ENCODE measurements around the gene LSAMP.
"Not testable (repeated sequence)": the region's sequence is repeated elsewhere in the genome, so short reads cannot be mapped to it uniquely, and the experiment has no call there.

Gene LSAMP

DNA sequence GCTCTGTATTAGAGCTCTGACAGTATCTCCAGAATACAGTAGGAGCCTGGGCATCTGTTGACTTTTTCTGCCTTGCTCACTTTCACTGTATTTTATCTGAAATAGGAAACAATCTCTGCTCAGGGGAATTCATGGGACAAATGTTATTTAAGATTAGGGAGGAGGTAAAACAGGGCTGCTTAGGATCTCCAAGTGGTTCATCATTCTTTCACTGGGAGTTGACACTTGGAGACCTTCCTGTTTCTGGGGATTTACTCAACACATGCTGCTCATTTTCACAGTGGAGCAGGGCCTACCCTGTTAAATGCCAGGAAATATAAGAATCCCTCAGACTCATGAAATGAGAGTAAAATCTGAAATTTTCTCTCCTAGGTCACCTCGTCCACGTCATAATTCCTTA lies 636.5 kb downstream of the LSAMP start:
- no peak for DNase-seq (ENCODE audit: low read depth in 1 of 2, low spot score in 1 of 2)

- no peak for DNase-seq (ENCODE audit: low read depth in 1 of 2, low spot score in 1 of 2)
Measured at GRCh38 chr3:115808244-115808643, 637.0 kb downstream of the LSAMP start.

DNA sequence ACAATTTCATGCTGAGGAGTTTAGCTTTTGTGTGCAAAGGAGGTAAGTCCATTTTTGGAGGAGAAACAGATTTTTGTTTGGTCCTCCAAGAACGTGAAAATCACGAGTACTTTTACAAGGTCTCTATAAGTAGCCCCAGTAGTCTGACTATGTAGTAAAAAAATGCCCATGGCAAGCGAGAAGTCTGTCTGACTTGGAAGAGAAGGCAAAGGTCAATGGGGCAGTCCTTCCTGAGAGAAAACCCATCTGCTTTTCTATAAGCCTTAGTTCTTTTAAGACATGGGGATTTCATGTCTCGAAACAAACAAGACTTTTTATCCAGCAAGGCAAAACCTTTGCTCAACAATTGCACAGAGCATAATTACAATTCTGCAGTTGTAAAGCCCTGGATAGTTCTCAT lies 638.8 kb downstream of the LSAMP start:
- DNase-seq (ENCODE audit: low read depth in 1 of 2, low spot score in 1 of 2), result no peak

DNA sequence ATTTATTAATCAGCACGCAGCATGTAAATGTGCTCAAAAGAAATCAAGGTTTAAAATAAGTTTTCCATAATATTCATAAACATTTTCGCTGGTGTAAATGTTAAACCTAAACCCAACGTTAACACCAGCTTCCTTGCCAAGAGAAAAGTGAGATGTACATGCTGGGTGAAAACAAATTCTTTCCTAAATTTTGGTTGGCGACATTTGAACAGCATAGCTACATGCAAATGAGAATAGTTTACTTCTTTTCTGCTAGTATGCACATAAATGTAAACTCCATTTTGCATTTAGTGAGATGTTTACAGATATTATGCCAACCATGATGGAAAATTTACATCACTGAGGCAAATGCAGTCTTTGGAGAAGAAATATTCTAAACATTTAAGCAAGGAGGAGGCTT lies 639.8 kb downstream of the LSAMP start:
- DNase-seq (ENCODE audit: low read depth in 1 of 2, low spot score in 1 of 2), result no peak

DNA sequence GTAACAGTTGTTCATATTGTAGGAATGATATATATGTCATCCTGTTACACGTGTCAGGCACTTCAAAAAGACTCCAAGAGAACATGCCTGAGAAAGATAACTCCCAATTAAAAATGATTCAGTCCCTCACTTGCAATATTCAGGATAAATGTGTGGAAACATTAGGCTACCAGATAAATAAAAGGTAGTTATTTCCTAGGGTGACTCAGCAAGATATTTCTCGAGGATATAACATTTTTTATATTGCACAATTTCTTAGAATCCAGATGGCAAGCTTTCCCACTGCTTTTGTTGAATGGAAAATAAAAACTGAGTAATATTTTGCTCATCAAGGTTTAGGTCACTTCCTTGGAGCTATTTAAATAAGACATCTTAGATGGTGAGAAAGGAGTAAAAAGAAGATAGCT lies 640.6 kb downstream of the LSAMP start:
- no peak for DNase-seq (ENCODE audit: low read depth in 1 of 2, low spot score in 1 of 2)

DNA sequence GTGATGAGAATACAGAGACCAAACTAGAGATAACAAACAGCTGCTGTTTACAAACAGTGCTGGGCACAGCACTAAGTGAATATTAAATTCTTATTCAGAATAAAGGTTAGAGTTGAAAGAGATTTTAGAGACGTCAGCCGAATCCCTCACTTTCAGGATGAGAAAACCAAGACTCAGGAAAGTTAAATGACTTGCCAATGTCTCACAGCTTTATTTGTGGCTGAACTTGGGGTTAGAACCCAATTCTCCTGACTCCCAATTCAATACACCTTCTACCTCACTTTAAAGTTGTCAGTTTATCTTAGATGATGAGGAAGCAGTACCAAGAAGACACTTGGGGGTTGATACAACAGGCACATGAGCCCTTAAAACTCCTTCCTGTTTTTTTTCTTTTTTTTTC lies 641.1 kb downstream of the LSAMP start:
- DNase-seq (ENCODE audit: low read depth in 1 of 2, low spot score in 1 of 2), result no peak

DNA sequence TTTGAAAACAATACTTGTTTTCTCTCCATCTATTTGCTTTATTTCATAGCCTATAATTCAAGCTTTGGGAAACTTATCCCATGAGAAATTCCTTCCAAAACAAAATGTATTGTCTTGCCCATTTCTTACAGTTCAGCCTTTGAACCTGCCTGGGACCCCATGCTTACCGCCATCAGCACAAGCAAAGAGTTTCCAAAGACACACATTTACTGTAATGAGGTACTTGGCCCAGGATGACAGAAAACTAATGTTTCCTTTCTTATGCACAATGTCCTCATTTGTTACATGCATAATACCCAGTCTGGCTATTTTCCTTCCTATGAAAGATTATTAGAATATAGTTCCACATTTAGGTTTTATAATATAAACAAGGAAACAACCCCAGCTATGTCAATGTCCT lies 641.6 kb downstream of the LSAMP start:
- no peak for DNase-seq (ENCODE audit: low read depth in 1 of 2, low spot score in 1 of 2)

- DNase-seq (ENCODE audit: low read depth in 1 of 2, low spot score in 1 of 2), result no peak
Measured at GRCh38 chr3:115800489-115801075, 644.7 kb downstream of the LSAMP start.

DNA sequence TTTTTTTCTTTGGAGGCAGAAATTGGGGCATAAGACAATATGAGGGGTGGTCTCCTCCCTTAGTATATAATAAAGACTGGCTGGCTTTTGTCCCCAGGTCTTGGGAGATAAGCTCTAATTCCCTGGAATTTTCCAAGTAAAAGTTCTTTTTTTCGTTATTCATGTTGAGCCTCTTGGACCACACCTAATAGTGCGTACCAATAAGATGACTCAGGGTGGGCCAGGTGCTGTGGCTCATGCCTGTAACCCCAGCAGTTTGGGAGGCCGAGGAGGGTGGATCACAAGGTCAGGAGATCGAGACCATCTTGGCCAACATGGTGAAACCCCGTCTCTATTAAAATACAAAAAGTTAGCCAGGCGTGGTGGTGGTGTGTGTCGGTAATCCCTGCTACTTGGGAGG lies 645.2 kb downstream of the LSAMP start:
- not testable (repeated sequence) for DNase-seq (ENCODE audit: low read depth in 1 of 2, low spot score in 1 of 2)

GRCh38 chr3:115792206-115792955 lies 652.9 kb downstream of the LSAMP start:
- DNase-seq (ENCODE audit: low read depth in 1 of 2, low spot score in 1 of 2), result peak in 1 of 2 donors; percentile 23

- DNase-seq (ENCODE audit: low read depth in 1 of 2, low spot score in 1 of 2), result not testable (repeated sequence)
Measured at GRCh38 chr3:115791271-115792153, 653.8 kb downstream of the LSAMP start.

DNA sequence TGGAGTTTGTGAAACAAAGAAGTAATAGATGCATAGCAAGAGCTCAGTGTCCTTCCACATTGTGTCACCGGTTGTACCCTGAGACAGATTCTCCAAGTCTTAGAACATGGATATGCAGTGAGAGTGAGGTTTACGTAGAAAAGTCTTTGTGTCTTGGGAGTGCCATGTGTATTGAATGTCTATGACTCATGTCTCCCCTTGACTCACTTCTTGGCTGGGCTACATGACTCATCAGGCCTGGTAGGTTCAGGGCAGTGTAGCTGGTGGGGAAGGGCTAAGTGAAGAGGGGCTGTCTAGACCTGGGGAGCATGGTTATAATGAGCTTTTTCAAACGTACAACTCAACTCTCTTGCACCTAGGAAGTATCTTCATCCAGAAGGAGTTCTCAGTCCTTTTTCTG lies 654.5 kb downstream of the LSAMP start:
- DNase-seq (ENCODE audit: low read depth in 1 of 2, low spot score in 1 of 2), result peak in 1 of 2 donors; percentile 63

DNA sequence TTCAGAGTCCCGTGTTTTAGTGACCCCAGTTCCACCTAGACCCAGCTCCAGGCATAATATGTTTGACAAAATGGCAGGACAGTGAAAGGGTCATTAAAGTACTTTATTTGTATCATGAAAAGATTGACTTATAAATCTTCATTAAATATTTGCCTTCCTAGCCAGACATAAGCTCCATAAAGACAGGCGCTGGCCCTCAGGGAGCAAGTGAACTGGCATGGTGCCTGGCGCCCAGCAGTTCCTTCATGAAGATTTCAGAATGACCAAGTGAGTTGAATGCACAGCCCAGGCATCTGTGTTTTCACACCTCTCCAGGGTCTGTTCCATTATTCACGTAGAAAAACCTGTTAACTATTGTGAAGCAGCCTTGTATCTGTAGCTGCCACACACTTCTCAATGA lies 655.8 kb downstream of the LSAMP start:
- DNase-seq (ENCODE audit: low read depth in 1 of 2, low spot score in 1 of 2), result no peak

GRCh38 chr3:115788921-115789470 lies 656.3 kb downstream of the LSAMP start:
- no peak for DNase-seq (ENCODE audit: low read depth in 1 of 2, low spot score in 1 of 2)

GRCh38 chr3:115787818-115788217 lies 657.5 kb downstream of the LSAMP start:
- no peak for DNase-seq (ENCODE audit: low read depth in 1 of 2, low spot score in 1 of 2)

- no peak for DNase-seq (ENCODE audit: low read depth in 1 of 2, low spot score in 1 of 2)
Measured at GRCh38 chr3:115785782-115786181, 659.5 kb downstream of the LSAMP start.

- DNase-seq (ENCODE audit: low read depth in 1 of 2, low spot score in 1 of 2), result no peak
Measured at GRCh38 chr3:115784739-115785536, 660.3 kb downstream of the LSAMP start.

- peak; percentile 80 to 84 for DNase-seq (ENCODE audit: low read depth in 1 of 2, low spot score in 1 of 2)
Measured at GRCh38 chr3:115783938-115784738, 661.1 kb downstream of the LSAMP start.

DNA sequence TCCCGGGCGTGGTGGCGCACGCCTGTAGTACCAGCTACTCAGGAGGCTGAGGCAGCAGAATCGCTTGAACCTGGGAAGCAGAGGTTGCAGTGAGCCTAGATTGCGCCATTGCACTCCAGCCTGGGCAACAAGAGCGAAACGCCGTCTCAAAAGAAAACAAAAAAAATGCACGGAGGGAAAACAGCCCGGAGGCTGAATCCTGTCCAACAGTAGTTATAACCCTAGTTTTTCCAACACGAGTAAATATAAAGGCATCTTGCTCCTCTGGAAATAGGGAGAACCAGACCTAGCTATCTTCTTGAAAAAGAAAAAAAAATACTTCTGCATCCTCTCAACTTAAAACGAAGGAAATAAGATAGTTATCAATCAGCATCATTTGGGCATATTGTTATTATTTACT lies 661.9 kb downstream of the LSAMP start:
- not testable (repeated sequence) for DNase-seq (ENCODE audit: low read depth in 1 of 2, low spot score in 1 of 2)

- no peak for DNase-seq (ENCODE audit: low read depth in 1 of 2, low spot score in 1 of 2)
Measured at GRCh38 chr3:115779011-115779410, 666.3 kb downstream of the LSAMP start.
